Astrocyte (in vitro differentiated cells and primary cell): Measurements from ENCODE around the gene DCDC2C.

ENCODE experiments used
- EZH2 ChIP-seq: IDR thresholded peaks from 2 replicates; pipeline ENCODE4 v1.6.1; 2012; ENCODE audit warnings: mild to moderate bottlenecking, low read length, inconsistent platforms; ENCODE audit not compliant: insufficient read depth
- TF ChIP-seq, protein P1 (sequence below): IDR thresholded peaks from 2 replicates; pipeline ENCODE4 v1.5.1; 2011; ENCODE audit warnings: low read depth, mild to moderate bottlenecking, inconsistent platforms, low read length, moderate library complexity; ENCODE audit not compliant: insufficient read depth

DNA sequence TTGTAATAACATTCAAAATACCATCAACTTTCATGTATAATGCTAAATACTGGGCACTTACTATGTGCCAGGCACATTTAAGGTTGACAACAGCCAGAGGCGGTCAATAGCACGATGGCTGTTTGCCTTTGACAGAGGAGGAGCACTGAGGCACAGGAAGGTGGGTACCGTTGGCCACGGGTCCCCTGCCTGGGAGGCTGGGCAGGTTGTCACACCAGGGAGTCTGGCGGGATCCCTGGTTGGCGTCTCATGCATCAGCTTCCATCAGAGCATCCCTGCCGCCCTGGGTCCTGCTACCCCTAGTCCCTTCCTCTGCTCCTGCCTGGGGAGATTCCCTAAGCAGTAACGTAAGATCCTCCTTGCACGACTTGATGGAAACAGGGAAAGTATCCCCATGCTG lies 25.9 kb upstream of the DCDC2C start:
- TF ChIP-seq, protein P1, sequence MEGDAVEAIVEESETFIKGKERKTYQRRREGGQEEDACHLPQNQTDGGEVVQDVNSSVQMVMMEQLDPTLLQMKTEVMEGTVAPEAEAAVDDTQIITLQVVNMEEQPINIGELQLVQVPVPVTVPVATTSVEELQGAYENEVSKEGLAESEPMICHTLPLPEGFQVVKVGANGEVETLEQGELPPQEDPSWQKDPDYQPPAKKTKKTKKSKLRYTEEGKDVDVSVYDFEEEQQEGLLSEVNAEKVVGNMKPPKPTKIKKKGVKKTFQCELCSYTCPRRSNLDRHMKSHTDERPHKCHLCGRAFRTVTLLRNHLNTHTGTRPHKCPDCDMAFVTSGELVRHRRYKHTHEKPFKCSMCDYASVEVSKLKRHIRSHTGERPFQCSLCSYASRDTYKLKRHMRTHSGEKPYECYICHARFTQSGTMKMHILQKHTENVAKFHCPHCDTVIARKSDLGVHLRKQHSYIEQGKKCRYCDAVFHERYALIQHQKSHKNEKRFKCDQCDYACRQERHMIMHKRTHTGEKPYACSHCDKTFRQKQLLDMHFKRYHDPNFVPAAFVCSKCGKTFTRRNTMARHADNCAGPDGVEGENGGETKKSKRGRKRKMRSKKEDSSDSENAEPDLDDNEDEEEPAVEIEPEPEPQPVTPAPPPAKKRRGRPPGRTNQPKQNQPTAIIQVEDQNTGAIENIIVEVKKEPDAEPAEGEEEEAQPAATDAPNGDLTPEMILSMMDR, result no peak
- no peak for TF ChIP-seq EZH2
